BE2C (cell line): Measurements from ENCODE around the gene IPMK.
"Not testable (repeated sequence)": the region's sequence is repeated elsewhere in the genome, so short reads cannot be mapped to it uniquely, and the experiment has no call there.

Experiments used
- DNase-seq: peaks from one replicate; pipeline ENCODE4 v3.0.0-alpha.2; 2020
- H3K27me3 ChIP-seq: fragments of 250-450 bp; sonication (Bioruptor Pico); 2 replicates; pipeline ENCODE4 v1.5.1; 2020; ENCODE audit warnings: mild to moderate bottlenecking
- H3K36me3 ChIP-seq: fragments of 250-450 bp; sonication (Bioruptor Pico); 2 replicates; pipeline ENCODE4 v1.5.1; 2020; ENCODE audit warnings: mild to moderate bottlenecking
- H3K4me1 ChIP-seq: fragments of 250-450 bp; sonication (Bioruptor Pico); 2 replicates; pipeline ENCODE4 v1.5.1; 2020
- H3K4me3 ChIP-seq: 2 replicates; pipeline ENCODE4 v1.5.1; 2011; ENCODE audit warnings: low read depth, low read length
- H3K9me3 ChIP-seq: fragments of 250-450 bp; sonication (Bioruptor Pico); 2 replicates; pipeline ENCODE4 v1.5.1; 2020
- CTCF ChIP-seq: IDR thresholded peaks from 2 replicates; pipeline ENCODE4 v1.5.1; 2012; ENCODE audit warnings: mild to moderate bottlenecking, low read depth, low read length

The IPMK gene

DNA sequence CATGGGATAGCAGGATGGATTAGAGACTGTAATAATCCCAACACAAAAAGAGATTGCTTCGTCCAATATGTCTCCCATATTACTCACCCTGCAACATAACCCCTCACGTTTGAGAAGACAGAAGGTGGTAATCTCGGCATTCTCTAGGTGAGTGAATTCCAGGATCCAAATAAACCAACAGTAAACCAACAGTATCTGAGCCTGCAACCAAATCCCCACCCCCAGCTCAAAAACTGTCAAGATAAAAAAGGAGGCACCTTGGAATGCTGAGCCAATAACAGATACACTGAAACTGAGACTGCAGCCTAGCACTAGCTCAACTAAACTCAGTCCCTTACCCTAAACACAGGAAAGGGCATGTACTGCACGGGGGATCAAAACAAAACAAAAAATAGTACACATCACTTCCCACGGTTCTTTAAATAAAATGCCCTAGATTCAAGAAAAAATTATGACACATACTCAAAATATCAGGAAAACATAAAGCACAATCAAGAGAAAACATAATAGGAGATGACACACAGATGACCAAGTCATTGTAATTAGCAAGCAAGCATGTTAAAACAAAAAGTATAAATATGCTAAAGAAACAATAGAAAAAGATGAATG, 28.0 kb downstream of the IPMK start:
- H3K36me3 ChIP-seq: peaks cover 8% of the 10 kb centered on the region; the same call in 1 of the 2 replicates
- no peaks in the 10 kb centered on the region for H3K9me3 ChIP-seq
- H3K27me3 ChIP-seq: no peaks in the 10 kb centered on the region
- DNase-seq: no peak
- no peaks in the 10 kb centered on the region for H3K4me1 ChIP-seq
- no peak overlapping the region for H3K4me3 ChIP-seq
- TF ChIP-seq CTCF: no peak

- Histone ChIP-seq H3K9me3 (no peaks in the 10 kb centered on the region), H3K4me1 (no peaks in the 10 kb centered on the region), H3K36me3 (peaks cover 8% of the 10 kb centered on the region; the same call in 1 of the 2 replicates), H3K4me3 (no peak overlapping the region), H3K27me3 (no peaks in the 10 kb centered on the region)
- DNase-seq: no peak
- TF ChIP-seq CTCF: no peak
Measured at GRCh38 chr10:58237014-58237834, 30.5 kb downstream of the IPMK start.

DNA sequence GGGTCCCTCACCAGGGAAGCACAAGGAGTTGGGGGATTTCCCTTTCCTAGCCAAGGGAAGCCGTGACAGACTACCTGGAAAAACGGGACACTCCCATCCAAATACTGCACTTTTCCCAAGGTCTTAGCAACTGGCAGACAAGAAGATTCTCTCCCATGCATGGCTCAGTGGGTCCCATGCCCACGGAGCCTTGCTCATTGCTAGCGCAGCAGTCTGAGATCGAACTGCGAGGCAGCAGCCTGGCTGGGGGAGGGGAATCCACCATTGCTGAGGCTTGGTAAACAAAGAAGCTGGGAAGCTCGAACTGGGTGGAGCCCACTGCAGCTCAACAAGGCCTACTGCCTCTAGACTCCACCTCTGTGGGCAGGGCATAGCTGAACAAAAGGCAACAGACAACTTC, 37.8 kb downstream of the IPMK start:
- DNase-seq, H3K27me3 ChIP-seq, H3K9me3 ChIP-seq, H3K4me1 ChIP-seq, H3K36me3 ChIP-seq, H3K4me3 ChIP-seq: not testable (repeated sequence)

DNA sequence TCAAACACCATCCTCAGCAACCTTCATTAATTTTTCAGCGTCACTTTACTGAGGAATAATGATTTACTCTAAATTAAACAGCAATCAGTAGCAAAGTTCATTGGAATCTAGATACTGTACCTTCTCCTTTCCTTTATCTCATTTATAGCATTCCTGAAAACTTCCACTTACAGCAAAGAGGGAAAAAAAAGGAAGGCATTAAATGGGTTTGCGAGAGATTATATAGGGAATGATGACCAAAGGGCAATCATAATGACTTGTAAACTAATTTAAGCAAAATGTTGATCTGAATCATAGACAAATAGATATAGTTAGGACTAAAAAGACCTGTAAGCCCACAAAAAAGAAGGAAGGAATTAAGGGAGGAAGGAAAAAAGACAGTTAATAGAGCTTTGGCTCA, 42.0 kb downstream of the IPMK start:
- H3K4me1 ChIP-seq: no peaks in the 10 kb centered on the region
- no peak overlapping the region for H3K4me3 ChIP-seq
- H3K36me3 ChIP-seq: peaks cover 2% of the 10 kb centered on the region; the same call in 1 of the 2 replicates
- no peak for TF ChIP-seq CTCF
- no peaks in the 10 kb centered on the region for H3K27me3 ChIP-seq
- DNase-seq: no peak
- no peaks in the 10 kb centered on the region for H3K9me3 ChIP-seq

DNA sequence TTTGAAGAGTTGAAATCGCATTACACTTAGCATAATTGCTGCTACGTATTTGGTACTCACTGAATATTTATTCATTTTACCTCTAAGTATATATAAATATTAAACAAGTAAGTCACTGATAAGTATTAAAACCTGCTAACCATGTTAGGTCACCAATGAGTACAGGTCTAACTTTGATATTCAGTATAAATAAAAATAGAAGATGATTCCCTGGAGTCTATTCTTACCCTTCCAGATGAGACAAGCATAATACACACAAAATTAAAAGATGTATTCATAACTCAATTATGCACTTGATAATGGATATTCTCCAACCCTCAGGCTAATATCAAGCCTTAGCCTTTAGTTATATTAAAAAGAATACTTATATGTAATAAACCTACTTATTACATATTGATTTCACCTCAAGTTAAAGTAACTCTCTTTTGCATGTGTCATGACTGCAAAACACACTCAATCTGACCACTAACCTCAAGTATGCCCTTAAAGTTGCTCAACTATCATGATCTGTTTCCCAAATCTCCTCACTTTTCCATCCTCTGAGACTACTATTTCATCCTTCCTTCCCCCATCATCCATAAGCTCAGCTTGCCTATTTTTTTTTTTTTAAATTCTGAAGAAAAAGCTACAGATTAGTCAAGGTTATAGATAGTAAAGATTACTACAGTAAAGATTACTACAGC, 46.8 kb downstream of the IPMK start:
- no peaks in the 10 kb centered on the region for H3K4me1 ChIP-seq
- DNase-seq: no peak

GRCh38 chr10:58219875-58220274, 47.8 kb downstream of the IPMK start:
- Histone ChIP-seq H3K4me3 (no peak overlapping the region), H3K27me3 (no peaks in the 10 kb centered on the region), H3K36me3 (no peaks in the 10 kb centered on the region), H3K9me3 (no peaks in the 10 kb centered on the region), H3K4me1 (no peaks in the 10 kb centered on the region)
- no peak for TF ChIP-seq CTCF
- no peak for DNase-seq

More for the DNA sequence above, 46.8 kb downstream of the IPMK start:
- no peak for TF ChIP-seq CTCF
- no peaks in the 10 kb centered on the region for H3K36me3 ChIP-seq
- no peaks in the 10 kb centered on the region for H3K27me3 ChIP-seq
- H3K9me3 ChIP-seq: no peaks in the 10 kb centered on the region
- no peak overlapping the region for H3K4me3 ChIP-seq
